LoVo (cell line): ENCODE measurements around the gene RNU1-2.
"Not testable (repeated sequence)": the region's sequence is repeated elsewhere in the genome, so short reads cannot be mapped to it uniquely, and the experiment has no call there.

Experiments
- DNase-seq: peaks from one replicate; pipeline ENCODE4 v3.0.0-alpha.2; 2016; ENCODE audit warnings: low spot score

RNU1-2 gene

DNA sequence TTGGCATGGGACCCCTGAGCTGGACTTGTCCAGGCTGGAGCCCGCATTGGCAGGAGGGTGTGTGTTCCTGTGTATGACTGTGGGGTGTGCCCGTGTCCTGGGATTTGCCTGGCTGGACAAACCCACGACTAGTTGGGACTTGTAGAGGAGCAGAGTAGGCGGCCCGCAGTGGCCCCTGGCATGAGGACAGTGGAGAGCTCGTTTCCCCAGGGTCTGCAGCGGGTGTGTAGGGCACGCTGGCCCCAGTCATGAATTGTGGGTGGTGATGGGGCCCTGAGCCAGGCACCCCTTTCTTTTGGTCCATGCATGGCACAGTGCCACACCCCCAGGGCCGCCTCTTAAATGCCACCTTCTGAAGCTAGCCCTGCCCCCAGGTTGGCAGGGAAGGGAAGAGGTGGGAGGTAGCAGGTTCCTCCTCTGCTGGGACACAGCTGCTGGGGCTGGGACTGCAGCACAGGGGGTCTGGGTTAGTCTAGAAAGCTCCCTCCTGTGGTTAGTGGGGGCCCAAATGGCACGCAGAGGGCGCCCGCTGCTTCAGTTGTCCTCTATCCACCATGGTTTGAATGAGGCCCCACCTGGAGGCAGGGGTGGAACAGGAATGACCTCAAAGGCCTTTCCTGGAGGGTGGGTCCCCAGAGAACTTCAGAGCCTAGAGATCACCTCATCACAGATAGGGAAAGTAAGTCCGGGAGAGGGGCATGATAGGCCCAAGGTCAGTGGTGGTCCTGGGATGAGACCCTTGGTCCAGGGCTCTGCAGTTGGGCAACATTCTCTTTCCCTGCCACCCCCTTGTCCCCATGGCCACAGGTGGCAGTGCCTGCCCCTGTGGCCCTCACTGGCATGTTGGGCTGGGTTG is 30.1 kb downstream of the RNU1-2 start:
- no peak for DNase-seq

DNA sequence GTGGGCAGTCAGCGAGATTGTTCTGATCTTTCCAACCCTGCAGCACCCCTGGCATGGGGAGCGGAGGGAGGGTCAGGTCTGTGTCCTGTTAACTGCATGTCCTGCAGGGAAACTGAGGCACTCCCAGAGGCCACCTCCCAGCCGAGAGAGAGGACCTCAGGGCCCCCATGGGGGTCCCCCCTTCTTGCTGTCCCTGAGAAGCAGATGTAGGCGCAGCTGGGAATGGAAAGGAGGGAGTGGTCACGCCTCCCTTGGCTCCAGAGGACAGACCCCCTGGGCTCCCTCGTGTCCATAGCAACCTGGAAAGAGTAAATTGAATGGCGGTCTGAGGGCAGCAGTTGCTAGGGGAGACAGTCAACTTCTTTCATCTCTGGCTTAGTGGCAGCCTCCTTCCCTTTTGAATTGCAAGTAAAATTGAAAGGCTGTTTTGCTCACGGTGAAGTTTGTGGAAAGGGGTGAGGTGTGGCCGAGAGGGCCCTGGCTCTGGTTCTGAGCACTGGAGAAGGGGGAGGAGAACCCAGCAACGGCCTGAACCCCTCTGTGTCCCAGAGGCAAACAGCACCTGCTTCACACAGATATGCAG is 30.8 kb downstream of the RNU1-2 start:
- DNase-seq = no peak

DNA sequence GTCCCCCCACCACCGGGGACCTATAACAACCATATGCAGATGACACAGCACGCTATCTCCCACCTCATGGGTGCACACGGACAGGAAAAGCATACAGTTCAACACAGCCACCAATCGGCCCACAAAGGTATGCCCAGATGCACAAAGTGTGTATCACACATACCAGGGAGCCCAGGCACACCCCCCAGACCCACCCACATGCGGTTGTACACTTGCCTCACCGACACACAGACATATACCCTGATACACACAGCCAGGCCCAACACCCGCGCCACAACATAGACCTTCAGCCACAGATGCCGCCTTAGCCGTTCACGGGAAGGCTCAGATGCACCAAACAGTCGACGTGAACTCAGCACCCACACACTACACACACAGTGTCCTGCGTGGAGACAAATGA is 31.5 kb downstream of the RNU1-2 start:
- DNase-seq = no peak

DNA sequence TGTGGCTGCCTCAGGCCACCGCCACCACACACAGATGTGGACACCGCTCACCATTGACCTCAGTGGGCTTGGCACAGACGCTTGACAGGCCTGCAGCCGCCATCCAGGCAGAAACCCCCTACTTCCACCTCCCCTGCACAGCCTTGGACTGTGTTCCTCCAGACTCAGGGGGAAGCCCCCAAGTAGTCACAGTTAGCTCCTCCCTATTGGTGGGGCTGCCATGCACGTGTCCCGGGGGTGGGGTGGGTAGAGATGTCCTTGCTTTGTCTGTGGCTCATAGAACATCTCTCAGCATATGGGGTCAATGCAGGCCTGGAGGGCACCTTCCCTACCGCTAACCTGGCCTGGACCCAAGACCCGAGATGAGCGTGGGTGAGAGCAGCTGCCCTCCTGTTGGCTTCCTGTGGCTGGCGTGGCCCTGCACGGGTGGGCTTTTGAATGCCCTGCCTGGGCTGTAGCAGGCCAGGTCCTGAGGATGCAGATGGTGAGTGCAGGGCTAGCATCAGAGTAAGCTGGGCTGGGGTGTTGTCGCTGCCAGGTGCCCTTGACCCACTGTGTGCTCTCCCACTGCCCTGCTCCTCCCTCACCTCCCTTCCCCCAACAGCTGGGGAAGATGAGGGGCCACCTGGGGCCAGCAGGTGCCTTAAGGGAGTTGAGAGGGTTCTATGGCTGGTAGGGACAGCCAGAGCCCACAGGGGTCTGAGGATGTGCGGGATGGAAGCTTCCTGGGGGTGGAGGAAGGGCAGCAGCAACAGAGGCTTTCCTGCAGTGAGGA is 32.1 kb downstream of the RNU1-2 start:
- no peak for DNase-seq

DNA sequence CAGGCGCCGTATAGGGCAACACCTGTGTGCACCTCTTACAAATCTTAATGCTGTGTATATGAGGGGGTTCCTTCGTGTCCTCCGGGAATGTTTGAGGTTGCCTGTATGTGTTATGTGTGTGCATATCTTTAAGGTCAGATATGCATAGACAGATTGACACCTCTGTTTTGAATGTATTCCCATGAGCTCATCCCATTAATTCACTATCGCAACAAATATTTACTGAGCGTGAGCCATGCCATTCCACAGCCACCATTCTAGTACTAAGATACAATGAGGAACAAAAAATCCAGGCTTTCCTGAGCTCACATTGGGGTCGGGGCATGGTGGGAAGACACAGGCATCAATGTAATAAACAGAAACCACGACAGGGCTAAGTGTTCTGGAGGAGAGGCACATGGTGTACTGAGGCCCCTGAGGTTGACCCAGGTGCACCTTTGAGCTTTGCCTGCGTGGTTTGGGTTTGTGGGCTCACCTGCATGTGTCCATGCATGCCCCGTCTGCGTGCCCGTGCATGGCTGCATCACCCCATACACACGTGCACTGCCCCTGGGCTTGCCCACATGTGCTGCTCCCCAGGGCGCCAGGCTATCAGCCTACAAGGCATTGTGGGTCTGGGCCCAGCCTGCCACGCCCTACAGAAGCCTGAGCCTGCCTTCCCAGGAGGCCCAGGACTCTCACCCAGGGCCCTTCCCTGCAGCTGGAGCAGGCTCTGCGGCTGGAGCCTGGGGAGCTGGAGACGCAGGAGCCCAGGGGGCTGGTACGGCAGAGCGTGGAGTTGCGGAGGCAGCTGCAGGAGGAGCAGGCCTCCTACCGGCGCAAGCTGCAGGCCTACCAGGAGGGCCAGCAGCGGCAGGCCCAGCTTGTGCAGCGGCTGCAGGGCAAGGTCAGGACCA is 33.6 kb downstream of the RNU1-2 start:
- not testable (repeated sequence) for DNase-seq

DNA sequence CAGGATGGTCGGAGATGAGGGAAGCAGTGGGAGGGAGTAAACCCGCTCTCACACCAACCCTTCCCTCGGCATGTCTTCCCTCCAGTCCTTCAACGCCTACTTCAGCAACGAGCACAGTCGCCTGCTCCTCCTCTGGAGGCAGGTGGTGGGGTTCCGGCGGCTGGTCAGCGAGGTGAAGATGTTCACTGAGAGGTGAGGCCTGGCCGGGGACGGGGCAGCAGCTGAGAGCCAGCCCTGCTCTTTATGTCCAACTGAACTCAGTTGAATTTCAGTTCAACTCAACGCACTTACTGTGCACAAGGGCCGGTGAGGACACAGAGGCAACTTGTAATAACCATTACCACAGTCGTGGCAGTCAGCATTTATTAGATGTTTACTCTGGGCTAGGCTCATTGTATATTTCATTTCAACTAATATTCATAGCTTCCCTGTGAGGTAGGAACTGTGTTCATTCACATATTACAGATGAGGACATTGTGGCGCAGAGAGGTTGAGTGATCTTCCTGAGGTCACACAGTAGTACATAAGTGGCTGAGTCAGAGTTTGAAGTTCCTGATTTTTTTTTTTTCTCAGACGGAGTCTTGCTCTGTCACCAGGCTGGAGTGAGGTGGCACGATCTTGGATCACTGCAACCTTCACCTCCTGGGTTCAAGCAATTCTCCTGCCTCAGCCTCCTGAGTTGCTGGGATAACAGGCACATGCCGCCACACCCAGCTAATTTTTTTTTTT is 35.6 kb downstream of the RNU1-2 start:
- DNase-seq = not testable (repeated sequence)

DNA sequence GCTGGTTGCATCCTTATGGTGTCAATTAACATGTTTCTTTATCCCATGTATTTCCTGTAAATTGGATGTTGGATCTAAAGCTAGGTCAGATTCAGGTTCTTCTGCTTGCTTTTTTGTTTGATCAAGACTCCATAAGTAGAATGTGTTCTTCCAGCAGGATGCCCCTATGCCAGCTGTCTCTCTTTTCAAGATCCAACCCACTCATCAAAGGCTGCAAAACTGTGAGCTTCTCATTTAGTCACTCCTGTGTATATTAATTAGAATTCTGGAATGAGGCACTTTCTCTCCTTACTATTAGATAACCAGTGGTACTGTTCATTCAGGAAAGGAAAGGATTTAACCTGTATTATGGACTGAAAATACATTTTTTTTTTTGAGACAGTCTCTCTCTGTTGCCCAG is 38.2 kb downstream of the RNU1-2 start:
- DNase-seq = not testable (repeated sequence)

DNA sequence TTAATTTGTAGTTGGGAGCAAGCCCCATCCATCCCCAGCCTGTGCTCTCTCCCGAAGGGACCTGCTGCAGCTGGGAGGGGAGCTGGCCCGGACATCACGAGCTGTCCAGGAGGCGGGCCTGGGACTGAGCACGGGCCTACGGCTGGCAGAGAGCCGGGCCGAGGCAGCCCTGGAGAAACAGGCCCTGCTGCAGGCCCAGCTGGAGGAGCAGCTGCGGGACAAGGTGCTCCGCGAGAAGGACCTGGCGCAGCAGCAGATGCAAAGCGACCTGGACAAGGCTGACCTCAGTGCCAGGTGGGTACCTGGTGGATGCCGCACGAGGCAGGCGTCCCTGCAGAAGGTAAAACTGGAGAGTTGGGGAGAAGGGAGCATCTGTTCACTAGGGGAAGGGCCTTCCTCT is 40.8 kb downstream of the RNU1-2 start:
- DNase-seq = not testable (repeated sequence)

DNA sequence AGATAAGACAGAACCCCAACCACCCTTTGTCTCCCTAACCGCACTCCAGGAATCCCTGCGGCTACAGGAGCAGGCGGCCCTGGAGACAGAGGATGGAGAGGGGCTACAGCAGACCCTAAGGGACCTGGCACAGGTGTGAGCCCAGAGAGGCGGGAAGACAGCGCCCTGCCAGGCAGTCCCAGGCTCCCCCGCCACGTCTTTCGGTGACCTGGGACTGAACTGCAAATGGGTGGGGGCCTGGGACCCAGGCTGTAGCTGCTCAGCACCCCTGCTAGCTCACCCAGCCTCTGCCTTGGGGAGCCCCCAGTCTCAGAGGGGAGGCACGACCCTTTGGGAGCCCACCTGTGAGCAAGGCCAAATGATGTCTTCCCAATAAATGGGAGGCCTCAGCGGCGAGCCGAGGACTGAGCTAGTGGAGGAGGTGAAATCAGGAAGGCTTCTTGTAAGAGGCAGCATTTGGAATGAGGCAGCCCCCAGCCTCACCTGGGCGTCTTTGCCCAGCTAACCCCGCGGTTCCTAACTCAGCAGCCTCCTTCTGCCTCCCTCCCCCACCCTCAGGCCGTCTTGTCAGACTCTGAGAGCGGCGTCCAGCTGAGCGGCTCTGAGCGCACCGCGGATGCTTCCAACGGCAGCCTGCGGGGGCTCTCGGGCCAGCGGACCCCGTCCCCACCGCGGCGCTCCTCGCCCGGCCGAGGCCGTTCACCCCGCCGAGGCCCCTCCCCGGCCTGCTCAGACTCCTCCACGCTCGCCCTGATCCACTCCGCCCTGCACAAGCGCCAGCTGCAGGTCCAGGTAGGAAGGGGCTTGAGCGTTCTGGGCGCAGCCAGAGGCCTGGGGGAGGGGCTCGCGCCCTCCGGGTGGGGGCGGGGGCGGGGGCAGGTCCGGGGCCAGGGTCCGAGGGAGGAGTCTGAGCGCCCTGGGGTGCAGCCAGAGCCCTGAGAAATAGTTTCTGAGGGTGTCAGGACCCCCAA is 42.9 kb downstream of the RNU1-2 start:
- no peak for DNase-seq

DNA sequence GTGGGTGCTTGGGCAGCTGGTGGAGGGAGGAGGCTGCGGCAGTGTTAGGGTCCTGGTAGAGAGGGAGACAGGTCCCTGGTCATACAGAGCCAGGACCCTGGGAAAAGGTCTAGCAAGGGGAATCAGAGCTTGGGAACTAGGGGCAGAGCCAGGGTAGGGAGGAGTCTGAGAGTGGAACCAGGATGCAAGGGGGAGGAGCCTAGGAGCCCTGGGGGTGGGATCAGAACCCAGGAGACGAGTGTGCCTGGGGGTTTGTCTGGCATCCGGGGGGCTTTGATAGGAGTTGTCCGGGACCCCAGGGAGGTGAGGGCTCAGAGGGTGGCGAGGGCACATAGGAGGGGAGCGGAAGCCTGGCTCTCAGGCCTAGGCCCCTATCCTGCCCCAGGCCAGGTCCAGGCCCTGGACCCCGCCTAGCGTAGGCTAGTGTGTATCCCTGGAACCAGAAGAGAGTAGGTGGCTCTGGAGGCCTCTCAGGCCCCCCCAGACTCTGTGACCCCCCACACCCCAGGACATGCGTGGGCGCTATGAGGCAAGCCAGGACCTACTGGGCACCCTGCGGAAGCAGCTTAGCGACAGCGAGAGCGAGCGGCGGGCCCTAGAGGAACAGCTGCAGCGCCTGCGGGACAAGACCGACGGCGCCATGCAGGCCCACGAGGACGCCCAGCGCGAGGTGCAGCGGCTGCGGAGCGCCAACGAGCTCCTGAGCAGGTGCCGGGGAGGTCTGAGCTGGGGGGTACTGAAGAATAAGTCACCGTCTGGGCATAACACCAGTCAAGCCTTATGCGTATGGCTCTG is 43.8 kb downstream of the RNU1-2 start:
- not testable (repeated sequence) for DNase-seq

DNA sequence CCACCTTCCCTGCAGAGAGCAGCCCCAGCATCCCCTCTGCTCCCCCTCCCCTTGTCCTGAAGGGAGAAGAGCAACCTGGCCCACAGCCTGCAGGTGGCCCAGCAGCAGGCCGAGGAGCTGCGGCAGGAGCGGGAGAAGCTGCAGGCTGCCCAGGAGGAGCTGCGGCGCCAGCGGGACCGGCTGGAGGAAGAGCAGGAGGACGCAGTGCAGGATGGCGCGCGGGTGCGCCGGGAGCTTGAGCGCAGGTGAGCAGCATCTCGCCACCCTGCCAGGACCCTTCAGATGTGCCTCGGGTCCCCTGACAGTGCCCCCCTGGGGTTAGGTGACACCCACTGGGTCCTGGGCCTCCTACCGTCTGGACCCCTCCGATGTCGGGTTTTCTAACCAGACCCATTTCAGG is 48.3 kb downstream of the RNU1-2 start:
- DNase-seq = no peak

DNA sequence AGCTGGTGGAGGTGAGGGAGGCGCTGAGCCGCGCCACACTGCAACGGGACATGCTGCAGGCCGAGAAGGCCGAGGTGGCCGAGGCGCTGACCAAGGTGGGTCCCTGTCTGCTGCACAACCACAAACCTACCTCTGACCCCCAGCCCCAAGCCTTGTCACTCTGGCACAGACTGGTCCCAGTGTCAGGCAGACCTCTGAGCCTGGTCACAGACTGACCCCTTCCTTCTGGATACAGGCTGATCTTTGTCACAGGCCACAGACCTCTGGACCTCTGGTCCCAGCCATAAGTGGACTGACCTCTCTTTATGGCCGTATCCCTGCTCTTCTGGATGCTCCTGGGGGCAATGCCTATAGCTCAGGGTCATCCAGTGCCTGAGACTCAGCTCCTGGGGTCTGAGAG is 49.7 kb downstream of the RNU1-2 start:
- not testable (repeated sequence) for DNase-seq
